Posterior vena cava (tissue), 2 donors: ENCODE measurements around the gene UFSP1. TPM values are rescaled to one million over a fixed set of nuclear protein-coding genes. Genes with fewer than 3 reads are reported as not detected.

Source experiments
- DNase-seq: peaks from one replicate; pipeline ENCODE4 v3.0.0-alpha.2; 2020; ENCODE audit warnings: low spot score
- intact Hi-C, 2 donors: fragments of 100-400 bp; cut with DNase I; formaldehyde crosslinking; loops; one replicate each; pipeline versions ENCODE4 v1.14.1 to v1.14.2; 2022 to 2023
- total RNA-seq, 2 donors: library from RNA; stranded (reverse); fragmentation: NEBNext Ultra II Directional; extraction: Animal tissue kit (Norgen Biotek cat#: 25700); gene quantifications; one replicate each; pipeline ENCODE4 v1.2.1, GENCODE V29; 2021
- donor health status: DM: yes; HTN: yes; CAD: no.
- donor health status: DM: yes; HTN: yes; CAD: no.

The UFSP1 gene
- total RNA-seq, 2 donors from 2014 or later = 2.7 to 3.3 TPM

GRCh38 chr7:100865372-100865911, 24.1 kb downstream of the UFSP1 start:
- no peak for DNase-seq
- intact Hi-C loops = no loop called here

GRCh38 chr7:100864263-100864845, 25.2 kb downstream of the UFSP1 start:
- DNase-seq = no peak
- intact Hi-C loops = no loop called here

GRCh38 chr7:100863406-100863950, 26.0 kb downstream of the UFSP1 start:
- DNase-seq = peak; percentile 70
- intact Hi-C loops = no loop called here

DNA sequence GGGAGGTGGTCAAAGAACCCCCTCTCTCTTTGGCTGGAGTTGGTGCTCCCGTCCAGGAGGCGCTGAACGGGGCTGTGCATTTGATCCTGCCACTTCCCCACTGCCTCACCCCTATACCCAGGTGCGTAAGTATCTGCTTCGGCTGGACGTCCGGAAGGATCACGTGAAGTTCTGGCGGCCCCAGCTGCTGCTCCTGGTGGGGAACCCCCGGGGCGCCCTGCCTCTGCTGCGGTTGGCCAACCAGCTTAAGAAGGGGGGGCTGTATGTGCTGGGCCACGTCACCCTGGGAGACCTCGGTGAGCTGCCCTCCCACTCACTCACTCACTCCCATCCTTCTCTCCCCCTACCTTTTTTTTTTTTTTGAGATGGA, 27.9 kb downstream of the UFSP1 start:
- intact Hi-C loops = no loop called here
- no peak for DNase-seq

- intact Hi-C loops = no loop called here
- DNase-seq = no peak
These were observed 28.6 kb downstream of the UFSP1 start for GRCh38 chr7:100860702-100861615.

GRCh38 chr7:100859856-100860255, 29.7 kb downstream of the UFSP1 start:
- intact Hi-C loops = loop anchor here (10.0 kb wide), 2 partner anchors 135 to 295 kb away; partner anchors contain the start of gene EPO (in 1 of the 2)
- peak; percentile 75 for DNase-seq

DNA sequence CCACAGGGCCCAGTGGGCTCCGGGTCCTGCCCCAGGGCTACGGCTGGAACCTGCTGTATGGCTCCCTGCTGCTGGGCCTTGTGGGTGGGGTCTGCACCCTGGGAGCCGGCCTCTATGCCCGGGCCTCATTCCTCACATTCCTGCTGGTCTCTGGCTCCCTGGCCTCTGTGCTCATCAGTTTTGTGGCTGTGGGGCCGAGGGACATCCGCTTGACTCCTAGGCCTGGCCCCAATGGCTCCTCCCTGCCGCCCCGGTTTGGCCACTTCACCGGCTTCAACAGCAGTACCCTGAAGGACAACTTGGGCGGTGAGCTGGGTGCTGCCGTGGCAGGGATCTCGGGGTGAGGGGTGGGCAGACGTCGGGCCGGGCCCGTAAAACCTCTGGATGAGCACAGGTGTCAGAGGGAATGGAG, 32.6 kb downstream of the UFSP1 start:
- peak; percentile 60 for DNase-seq
- intact Hi-C loops = loop anchor here (10.0 kb wide), 2 partner anchors 132 to 292 kb away; partner anchors contain the start of gene EPO (in 1 of the 2)

- peak; percentile 72 for DNase-seq
- intact Hi-C loops = loop anchor here (10.0 kb wide), 2 partner anchors 131 to 291 kb away; partner anchors contain the start of gene EPO (in 1 of the 2)
These were observed 34.0 kb downstream of the UFSP1 start for GRCh38 chr7:100855515-100855914.

DNA sequence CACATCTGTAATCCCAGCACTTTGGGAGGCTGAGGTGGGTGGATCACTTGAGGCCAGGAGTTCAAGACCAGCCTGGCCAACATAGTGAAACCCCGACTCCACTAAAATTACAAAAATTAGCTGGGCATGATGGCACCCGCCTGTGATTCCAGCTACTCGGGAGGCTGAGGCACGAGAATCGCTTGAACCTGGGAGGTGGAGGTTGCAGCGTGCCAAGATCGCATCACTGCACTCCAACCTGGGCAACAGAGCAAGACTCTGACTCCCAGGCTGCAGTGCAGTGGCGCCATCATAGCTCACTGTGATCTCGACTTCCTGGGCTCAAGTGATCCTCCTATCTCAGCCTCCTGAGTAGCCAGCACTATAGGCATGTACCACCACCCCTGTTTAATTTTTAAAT, 34.6 kb downstream of the UFSP1 start:
- peak; percentile 71 for DNase-seq
- intact Hi-C loops = loop anchor here (5.0 to 10.0 kb wide), 4 partner anchors 58 to 290 kb away; partner anchors contain the start of genes EPO (in 1 of the 2) and POP7 (in 1 of the 2)

GRCh38 chr7:100854146-100854895, 35.2 kb downstream of the UFSP1 start:
- DNase-seq = peak; percentile 72
- intact Hi-C loops = loop anchor here (5.0 to 10.0 kb wide), 4 partner anchors 57 to 290 kb away; partner anchors contain the start of genes EPO (in 1 of the 2) and POP7 (in 1 of the 2)

DNA sequence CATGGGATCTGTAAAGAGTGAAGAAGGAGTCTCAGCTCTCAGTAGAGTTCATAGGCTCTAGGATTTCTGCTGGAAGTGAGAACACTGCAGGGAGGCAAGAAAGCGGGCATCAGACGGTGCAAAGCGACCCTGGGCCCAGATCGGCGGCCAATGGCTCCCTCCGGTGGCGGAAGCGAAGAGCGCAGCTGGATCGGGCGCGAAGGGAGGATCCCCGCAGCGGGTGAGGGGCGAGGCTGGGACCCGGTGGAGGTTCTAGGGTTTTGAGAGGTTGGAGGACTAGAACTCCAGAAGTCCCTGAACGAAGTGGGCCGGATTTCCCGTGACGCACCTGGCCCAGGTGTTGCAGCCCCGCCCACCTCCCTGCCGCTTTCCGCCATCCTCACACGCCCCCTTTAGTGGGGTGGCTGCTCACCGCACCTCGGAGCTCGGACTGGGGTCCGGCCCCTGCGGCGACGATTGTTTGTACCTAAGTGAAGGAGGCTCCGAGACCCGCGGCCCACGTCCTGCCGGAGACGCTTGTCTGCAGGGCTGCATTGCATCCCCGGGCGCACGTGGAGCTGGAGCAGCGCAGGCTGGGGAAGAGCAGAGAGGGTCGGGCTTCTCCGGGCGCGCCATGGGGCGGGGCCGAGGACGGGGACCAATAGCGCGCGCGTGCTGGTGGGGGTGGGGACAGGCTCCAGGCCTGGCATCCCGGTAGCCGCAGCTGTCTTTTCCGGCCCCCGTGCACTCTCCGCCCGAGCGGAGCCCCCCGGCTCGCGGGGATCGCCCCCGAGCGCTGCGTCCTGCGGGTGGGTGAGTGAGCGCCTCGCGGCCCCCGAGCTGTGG, 37.3 kb downstream of the UFSP1 start, which contains the start of gene SLC12A9:
Gene SLC12A9, plus strand, starts transcription at position 666 of the 825 bp plus-strand sequence. CDS start 1,485 bp downstream, outside the sequence.
- DNase-seq = peak; percentile 98
- intact Hi-C loops = loop anchor here (2.0 to 10.0 kb wide), 5 partner anchors 53 to 287 kb away; partner anchors contain the start of genes EPO (in 1 of the 2) and POP7 (in 1 of the 2)

- intact Hi-C loops = no loop called here
- no peak for DNase-seq
These were observed 42.2 kb downstream of the UFSP1 start for GRCh38 chr7:100847360-100847759.

GRCh38 chr7:100840470-100841100, 48.9 kb downstream of the UFSP1 start:
- no peak for DNase-seq

GRCh38 chr7:100839361-100839760, 50.2 kb downstream of the UFSP1 start:
- intact Hi-C loops = no loop called here
- DNase-seq = no peak

More at GRCh38 chr7:100840470-100841100, 48.9 kb downstream of the UFSP1 start:
- intact Hi-C loops = no loop called here
